GM19372 (cell line): ENCODE data around the gene ARRDC2.
"Not testable (repeated sequence)": the region's sequence is repeated elsewhere in the genome, so short reads cannot be mapped to it uniquely, and the experiment has no call there.

Experiments
- ATAC-seq: cut with Tn5 transposase; IDR thresholded peaks from one replicate; pipeline ENCODE4 v1.9.1; 2021; ENCODE audit warnings: mild to moderate bottlenecking, low read depth, moderate library complexity; ENCODE audit not compliant: unreplicated experiment

Gene ARRDC2

DNA sequence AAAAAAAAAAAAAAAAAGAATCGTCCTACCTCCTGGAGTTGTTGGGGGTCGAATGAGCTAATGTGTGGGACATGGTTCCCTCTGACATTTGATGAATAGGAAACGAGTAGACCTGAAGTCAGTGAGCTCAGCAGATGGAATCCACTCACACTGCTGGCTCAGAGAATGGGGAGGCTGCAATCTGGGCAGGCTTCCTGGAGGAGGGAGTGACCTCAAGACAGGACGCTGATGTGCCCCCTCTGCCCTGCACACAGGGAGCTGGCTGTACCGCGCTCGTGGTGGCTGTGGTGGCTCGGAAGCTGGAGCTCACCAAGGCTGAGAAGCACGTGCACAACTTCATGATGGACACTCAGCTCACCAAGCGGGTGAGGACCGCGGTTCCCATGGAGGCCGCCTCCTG is 19.8 kb upstream of the ARRDC2 start:
- ATAC-seq, result no peak

DNA sequence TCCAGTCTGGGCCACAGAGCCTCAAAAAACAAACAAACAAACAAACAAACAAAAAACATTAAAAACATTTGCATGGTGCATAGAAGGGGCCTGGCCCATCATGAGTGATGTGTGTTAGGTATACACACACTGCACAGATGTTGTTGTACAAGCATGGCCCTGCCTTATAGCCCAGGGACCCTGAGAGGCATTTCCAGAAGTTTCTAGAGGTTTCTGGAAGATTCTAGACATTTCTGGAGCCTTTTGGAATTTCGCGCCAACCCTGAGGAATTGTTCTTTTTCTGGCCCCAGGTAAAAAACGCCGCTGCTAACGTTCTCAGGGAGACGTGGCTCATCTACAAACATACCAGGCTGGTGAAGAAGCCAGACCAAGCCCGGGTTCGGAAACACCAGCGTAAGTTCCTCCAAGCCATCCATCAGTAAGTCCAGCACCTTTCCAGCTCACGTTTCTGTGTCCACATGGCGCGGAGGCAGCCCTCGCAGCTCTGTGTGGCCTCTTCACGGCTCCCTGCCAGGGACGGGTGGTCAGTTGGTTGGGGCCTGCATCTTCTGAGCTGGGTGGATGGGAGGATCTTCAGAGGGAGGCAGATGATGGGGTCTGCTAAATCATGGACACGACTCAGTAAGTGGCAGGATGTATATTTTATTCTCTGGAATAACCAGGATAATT is 18.4 kb upstream of the ARRDC2 start:
- ATAC-seq, result no peak

DNA sequence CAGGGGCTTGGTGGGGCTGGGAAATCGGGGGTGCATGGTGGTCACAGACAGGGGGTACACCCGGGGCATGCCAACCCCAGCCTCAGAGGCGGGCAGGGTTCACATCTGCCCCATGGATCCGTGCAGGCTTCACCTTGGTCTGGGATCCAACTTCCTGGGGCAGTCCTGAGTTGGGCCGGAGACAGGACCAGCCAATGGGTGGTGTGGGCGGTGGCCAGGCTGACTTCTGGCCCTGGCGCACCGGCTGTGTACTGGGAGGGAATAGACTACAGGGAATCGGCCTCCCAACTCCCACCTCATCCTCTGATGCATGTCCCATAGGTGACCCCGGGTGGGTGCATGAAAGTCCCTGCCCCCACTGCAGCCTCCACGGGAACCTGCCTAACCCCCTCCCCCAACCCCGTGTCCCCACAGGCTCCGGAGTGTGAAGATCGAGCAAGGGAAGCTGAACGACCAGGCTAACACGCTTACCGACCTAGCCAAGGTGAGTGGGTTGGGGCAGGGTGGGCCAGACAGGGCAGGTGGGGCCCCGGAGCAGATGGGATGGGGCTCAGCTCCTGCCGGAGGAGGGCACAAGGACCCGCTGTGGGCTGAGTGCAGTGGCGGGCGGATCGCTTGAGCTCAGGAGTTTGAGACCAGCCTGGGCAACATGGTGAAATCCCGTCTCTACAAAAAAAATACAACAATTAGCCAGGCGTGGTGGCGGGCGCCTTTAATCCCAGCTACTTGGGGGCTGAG is 14.7 kb upstream of the ARRDC2 start:
- no peak for ATAC-seq

DNA sequence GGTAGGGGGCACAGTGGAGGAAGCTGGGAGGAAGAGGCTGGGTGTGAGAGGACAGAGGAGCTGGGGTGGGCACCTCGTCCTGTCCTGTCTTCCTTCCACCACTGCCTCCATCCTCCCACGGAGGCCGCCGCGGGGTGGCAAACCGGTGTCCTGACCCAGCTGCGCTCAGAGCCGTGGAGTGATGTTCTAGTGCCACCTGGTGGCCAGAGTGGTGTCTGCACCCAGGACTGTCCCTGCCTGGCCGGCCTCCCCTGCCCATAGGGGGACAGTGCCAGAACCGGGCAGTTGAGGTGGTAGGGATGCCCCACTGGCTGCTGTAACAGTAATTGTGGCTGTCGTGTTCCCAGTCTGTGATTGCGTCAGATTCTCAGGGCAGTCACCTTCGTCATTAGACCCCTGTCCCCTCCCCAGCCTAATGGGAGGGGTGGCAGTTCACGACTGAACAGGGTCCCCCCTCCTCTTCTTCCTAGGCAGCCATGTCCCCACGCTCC is 11.1 kb upstream of the ARRDC2 start:
- no peak for ATAC-seq

DNA sequence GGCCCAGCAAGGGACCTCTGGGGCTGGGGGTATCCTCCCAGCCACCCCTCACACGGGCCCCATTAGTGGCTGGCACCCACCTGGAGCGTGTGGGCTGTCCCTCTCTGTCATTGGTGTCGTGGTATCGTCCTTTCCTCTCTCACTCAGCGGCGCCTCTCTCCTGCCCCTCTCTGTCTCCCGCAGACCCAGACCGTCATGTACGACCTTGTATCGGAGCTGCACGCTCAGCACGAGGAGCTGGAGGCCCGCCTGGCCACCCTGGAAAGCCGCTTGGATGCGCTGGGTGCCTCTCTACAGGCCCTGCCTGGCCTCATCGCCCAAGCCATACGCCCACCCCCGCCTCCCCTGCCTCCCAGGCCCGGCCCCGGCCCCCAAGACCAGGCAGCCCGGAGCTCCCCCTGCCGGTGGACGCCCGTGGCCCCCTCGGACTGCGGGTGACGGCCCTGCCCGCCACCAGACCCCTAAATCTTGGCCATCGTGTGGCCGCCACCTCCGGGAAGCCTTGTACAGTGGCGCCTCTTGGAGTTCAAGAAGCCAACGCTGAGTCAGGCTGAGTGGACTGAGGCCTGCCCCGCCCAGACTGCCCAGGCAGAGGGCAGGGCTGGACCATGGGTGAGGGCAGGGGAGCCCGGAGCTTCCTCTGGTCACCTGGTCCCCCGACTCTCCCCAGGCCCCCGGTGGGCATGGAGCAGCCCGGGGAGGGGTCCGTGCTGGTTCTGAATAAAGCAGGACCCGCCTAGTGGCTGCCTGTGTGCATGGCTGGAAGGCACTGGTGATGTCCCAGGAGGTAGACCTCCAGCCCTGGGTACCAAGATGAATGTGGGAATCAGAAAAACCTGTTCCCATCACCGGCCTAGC is 9.8 kb upstream of the ARRDC2 start:
- ATAC-seq, result no peak

DNA sequence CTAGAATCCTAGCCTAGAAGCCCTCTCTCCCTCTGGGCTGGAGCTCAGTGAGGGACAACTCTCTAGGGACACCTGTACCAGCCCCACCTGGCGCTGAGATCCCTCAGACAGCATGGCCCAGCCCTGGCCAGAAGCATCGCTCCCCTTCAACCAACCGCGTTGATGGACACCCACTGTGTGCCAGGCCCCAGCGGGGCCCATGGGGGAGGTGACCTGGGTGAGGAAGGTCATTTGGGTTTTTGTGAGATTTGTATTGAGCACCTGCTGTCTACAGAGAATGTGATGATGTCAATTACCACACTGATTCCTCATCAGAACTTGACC is 9.2 kb upstream of the ARRDC2 start:
- no peak for ATAC-seq

DNA sequence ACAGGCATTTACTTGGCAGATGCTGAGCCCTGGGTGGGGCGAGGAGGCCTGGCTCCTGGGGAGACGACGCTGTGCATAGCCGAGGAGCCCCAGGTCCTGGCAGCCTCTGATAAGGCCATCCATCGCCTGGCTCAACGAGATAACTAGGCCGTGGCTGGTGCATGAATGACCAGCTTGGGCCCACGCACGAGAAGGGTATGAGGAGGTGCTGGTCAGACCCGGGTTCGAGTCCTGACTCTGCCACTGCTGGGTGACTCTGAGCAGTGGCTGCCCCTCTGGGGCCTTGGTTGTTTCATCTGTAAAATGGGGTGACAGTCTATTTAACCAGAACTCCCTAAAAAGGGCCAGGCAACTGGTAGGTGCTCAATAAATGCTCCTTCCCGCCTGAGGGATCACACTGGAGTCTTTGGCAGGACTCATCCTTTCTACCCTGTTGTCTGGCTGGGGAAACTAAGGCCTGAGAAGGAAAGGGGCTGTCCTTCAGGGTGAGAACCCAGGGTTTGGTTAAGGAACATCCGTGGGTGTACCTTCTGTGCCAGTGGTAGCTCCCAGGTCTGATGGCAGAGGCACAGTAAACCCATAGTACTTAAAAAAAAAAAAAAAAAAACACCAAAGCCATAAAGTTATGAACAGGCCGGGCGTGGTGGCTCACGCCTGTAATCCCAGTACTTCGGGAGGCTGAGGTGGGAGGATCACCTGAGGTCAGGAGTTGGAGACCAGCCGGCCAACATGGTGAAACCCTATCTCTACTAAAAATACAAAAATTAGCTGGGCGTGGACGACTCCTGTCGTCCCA is 8.1 kb upstream of the ARRDC2 start:
- no peak for ATAC-seq

DNA sequence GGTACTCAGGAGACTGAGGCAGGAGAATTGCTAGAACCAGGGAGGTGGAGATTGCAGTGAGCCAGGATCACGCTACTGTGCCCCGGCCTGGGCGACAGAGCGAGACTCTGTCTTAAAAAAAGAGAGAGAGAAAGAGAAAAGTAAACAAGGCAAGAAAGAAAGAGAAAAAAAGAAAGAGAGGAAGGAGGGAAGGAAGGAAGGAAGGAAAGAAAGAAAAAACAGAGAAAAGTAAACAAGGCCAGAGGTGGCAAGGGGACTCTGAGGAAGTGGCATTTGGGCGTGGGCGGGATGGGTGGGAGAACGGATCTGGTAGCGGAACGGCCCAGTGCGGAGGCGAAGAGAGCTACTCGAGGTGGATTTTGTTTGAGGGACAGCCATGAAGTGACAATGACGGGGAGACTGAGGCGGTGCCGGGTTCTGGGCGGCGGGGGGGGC is 7.5 kb upstream of the ARRDC2 start:
- ATAC-seq, result no peak

DNA sequence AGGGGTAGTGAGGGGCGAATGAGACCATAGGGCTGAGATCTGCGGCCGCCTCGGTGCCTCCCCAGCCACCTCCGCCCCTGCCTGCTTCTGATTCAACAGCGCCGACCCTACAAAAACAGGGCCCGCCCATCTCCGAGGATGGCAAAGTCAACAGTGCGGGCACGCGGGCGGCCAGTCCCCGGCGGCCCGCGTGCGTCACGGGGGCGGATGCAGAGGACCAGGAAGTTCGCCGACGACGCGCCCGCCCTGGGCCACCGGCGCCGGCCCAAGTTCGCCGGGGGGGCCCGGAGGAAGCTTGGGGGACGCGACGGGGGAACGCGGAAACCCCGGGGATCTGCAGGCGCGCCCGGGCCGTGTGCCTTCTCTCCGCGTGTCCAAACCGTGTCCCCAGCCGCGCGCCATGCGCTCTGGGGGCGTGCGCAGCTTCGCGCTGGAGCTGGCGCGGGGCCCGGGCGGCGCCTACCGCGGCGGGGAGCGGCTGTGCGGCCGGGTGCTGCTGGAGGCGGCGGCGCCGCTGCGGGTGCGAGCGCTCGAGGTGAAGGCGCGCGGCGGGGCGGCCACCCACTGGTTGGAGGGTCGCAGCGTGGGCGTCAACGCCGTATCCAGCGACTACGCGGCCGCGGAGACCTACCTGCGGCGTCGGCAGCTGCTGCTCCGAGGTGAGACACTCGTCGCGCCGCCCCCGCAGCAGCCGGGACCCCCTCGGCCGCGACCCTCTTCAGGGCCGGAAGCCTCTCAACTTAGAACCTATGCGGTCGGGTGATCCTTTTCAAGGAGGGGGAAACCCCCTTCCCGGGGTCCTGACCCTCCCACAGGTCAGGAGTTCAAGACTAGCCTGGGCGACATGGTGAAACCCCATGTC is 6.8 kb upstream of the ARRDC2 start:
- peak; percentile 70 for ATAC-seq

DNA sequence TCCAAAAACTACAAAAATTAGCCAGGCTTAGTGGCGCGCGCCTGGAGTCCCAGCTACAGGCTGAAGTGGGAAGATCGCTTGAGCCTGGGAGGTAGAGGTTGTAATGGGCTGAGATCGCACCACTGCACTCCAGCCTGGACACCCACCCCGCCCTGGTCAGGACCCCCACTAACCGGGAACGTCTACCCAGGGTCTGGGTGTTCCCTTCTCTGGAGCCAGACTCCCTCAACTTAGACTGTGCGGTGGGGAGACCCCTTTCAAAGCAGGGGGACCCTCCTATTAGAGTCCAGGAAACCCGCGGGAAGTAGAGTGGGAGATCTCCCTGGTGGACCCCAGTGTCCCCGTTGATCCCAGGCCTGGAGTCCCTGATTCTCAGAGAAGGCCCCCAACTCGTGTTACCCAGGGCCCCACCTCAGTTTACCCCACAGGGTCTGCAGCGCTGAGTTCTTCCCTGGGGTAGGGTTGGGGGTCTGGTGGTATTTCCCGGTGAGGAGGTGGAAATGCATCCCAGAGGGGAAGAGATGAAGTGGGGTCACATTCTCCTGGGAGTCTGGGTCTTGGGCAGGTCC is 6.1 kb upstream of the ARRDC2 start:
- no peak for ATAC-seq

DNA sequence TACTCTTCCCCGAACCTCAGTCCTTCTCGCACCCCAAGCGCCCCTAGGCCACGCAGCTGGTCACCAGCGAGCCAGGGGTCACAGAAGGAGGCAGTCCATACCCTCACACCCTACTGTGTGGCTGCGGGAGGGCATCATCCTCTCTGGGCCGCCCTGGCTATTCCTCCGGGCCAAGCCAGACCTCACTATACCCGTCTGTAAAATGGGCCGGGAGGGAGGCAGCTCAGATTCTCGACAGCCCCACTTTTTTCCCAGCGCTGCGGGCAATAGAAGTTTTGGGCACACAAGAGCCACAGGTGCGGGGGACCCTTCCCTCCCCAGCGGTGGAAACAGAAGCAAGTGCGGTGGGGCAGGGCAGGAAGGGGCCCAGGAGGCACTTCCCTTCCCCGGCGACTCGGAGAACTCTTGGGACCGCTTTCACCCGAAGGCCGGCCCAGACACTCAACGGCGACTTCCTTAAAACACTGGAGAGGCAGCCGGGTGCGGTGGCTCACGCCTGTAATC is 5.6 kb upstream of the ARRDC2 start:
- no peak for ATAC-seq

DNA sequence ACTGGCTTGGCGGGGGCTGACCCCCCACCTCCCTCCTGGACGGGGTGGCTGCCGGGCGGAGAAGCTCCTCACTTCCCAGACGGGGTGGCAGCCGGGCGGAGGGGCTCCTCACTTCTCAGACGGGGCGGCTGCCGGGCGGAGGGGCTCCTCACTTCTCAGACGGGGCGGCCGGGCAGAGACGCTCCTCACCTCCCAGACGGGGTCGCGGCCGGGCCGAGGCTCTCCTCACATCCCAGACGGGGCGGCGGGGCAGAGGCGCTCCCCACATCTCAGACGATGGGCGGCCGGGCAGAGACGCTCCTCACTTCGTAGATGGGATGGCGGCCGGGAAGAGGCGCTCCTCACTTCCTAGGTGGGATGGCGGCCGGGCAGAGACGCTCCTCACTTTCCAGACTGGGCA is 2.2 kb upstream of the ARRDC2 start:
- ATAC-seq, result not testable (repeated sequence)

DNA sequence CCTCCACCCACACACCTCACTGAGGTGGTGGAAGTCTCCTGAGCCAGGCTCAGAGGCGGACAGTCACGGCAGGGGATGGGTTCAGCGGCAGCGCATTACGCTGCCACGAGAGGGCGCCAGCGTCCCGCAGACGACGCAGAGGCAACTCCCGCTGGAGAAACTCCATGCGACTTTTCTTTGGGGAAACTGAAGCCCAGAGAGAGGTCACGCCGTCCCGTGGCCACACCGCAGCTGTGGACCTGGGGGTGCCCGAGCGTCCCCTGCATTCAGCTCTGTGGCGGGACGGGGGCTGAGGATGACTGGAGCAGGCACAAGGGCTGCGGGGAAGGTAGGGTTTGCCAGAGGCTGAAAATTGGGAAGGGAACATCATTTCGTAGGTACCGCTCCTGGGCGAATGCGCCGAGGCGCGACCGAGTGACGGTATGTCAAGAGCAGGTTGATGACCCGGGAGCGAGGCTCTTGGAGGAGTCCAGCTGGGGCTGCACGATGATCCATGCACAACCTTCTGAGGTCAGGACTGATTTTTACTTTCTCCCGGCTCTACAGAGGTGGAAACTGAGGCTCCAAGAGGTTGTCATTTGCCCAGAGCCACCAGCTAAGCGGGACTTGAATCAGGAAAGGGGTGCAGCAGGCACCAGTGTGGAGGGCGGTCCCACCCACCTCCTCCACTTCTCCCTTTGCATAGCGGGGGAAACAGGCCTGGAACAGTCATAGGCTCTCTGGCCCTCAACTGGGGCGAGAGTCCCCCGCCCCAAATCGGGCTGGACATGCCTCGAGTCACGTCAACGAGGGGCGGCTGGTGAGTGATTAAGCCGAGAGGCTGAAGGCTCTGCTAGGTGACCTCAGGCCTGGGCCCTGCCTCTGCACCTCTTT is 690 bp upstream of the ARRDC2 start:
- ATAC-seq, result no peak

DNA sequence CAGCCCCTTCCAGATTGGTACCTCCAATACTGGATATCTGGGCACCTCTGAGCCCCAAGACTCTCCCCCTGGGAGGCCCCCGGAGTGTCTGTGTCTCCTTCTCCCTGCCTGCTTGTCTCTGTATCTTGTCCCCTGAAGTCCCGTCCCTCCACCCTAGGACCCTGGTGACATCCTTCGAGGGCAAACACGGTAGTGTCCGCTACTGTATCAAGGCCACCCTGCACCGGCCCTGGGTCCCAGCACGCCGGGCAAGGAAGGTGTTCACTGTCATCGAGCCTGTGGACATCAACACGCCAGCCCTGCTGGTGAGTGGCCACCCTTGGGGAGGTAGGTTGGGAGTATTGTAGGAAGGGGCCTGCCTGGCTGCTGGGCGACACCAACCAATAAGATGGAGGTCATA is 844 bp downstream of the ARRDC2 start:
- ATAC-seq, result no peak

DNA sequence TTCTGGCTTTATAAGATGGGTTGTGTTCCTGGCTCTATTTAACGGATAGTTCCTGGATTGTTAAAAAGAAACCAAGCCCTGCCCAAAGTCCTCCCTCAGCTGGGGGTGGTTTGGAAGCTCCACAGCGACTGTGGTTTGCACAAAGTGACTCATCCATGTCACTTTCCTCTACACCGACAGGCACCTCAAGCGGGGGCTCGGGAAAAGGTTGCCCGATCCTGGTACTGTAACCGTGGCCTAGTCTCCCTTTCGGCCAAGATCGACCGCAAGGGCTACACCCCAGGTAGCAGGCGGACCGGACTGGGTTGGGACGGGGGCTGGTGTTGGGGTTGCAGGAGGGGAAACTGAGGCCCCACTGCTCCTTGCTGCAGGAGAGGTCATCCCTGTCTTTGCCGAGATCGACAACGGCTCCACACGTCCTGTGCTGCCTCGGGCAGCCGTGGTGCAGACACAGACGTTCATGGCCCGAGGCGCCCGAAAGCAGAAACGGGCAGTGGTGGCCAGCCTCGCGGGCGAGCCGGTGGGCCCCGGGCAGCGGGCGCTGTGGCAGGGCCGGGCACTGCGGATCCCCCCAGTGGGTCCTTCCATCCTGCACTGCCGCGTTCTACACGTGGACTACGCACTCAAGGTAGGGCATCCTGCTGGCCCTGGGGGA is 1.6 kb downstream of the ARRDC2 start:
- no peak for ATAC-seq

DNA sequence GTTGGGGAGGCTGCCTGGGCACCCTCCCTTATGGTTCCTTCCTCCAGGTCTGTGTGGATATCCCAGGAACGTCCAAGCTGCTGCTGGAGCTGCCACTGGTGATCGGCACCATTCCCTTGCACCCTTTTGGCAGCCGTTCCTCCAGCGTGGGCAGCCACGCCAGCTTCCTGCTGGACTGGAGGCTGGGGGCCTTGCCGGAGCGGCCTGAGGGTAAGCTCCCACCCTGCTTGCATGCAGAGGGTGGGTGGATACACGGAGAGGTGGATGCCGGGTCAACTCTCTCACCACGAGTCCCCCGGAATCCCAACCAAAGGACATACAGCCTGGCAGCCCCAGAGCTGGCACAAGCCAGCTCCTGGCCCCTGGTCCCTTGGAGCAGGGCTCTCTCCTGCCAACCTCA is 2.2 kb downstream of the ARRDC2 start:
- no peak for ATAC-seq

DNA sequence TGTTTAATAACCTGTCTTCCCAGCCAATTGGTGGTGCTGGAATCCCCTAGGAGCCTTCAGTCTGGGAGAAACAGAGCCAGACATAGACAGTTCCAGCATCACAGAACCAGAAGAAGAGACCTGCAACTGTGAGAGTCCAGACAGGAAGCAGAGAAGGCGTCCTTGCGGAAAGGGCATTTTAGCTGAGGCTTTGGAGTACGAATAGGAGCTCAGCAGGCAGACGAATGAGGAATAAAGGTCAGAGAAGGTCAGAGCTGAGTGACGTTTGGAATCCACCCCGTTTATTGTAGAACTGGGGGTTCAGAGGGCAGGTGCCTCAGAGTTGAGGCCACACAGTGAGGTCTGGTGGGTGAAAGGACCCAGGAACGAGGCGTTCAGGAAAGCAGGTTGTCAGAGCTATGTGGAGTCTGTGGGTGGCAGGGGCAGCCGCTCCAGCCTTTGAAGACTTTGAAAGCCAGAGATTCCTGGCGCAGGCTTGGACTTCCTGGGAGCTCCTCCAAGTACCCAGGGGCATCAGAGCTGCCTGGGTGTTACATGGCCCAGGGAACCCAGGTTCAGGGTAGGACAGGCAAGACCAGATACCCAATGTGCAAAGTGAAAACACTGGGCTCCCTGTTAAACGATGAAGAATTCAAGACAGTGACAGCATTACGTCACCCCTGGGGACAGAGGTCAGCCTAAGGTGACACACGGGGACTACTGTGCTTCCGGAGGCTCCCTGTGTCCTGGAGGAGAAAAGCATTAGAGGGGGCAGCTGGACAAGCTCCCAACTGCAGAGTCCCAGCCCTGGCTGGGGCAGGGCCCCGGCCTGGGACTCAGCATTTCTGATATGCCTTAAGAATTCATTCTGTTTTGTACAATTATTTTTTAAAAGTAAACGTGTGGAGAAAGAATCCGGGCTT is 5.5 kb downstream of the ARRDC2 start:
- ATAC-seq, result no peak
